ENCODE measurements around the gene ESR1. TPM values are rescaled to one million over a fixed set of nuclear protein-coding genes. Genes with fewer than 3 reads are reported as not detected.

The ESR1 gene
- total RNA-seq: under 1 TPM; 0.04 to 0.48 TPM

- Mint-ChIP-seq H3K27ac (no peak within 1 kb of the TSS), H3K27me3 (peaks cover 49% of the 10 kb centered on the region), H3K36me3 (ENCODE audit: low read depth) (no peaks in the 10 kb centered on the region), H3K4me3 (peak within 1 kb of the TSS; percentile 62), H3K9me3 (ENCODE audit: low read depth) (no peaks in the 10 kb centered on the region), H3K4me1 (peaks cover 9% of the 10 kb centered on the region)
- peak; percentile 39 for DNase-seq
- ChIA-PET CTCF (interaction anchor here (0.6 to 1.0 kb wide), 4 partner anchors 9 to 326 kb away, joined by 3 to 4 read pairs (median 4); no protein-coding TSS in a partner anchor), POLR2A (interaction anchor here (0.6 kb wide), 1 partner anchor 195 kb away, joined by 3 read pairs; no protein-coding TSS in a partner anchor)
- intact Hi-C loops (cut with DNase I, micrococcal nuclease): no loop called here
- ATAC-seq: peak; percentile 71
These were observed at the start of gene ESR1 for GRCh38 chr6:151807513-151808370. ESR1 (plus strand) TSS chr6:151807682; CDS start chr6:151807913, 231 bp downstream.

GRCh38 chr6:151760486-151760885 lies 47.0 kb upstream of the ESR1 start:
- intact Hi-C loops (cut with DNase I, micrococcal nuclease): no loop called here
- DNase-seq (no peak), ATAC-seq (no peak)
- H3K9me3 Mint-ChIP-seq (ENCODE audit: low read depth): peaks cover 2% of the 10 kb centered on the region
- CTCF ChIA-PET: no interaction called here
- peaks cover 7% of the 10 kb centered on the region for H3K27me3 Mint-ChIP-seq
- peaks cover 4% of the 10 kb centered on the region for H3K36me3 Mint-ChIP-seq (ENCODE audit: low read depth)
- peaks cover 38% of the 10 kb centered on the region for H3K4me1 Mint-ChIP-seq
- H3K4me3 Mint-ChIP-seq: no peak overlapping the region
- H3K27ac Mint-ChIP-seq: no peak overlapping the region
- POLR2A ChIA-PET: no interaction called here

GRCh38 chr6:151761851-151762250 lies 45.6 kb upstream of the ESR1 start:
- Mint-ChIP-seq H3K4me1 (peaks cover 35% of the 10 kb centered on the region), H3K36me3 (ENCODE audit: low read depth) (peaks cover 2% of the 10 kb centered on the region), H3K27ac (no peak overlapping the region), H3K27me3 (peaks cover 4% of the 10 kb centered on the region), H3K9me3 (ENCODE audit: low read depth) (no peaks in the 10 kb centered on the region), H3K4me3 (no peak overlapping the region)
- DNase-seq (no peak), ATAC-seq (no peak)
- intact Hi-C loops (cut with DNase I, micrococcal nuclease): no loop called here
- POLR2A ChIA-PET: no interaction called here
- CTCF ChIA-PET: interaction anchor here (1.3 to 1.7 kb wide), 2 partner anchors 67 to 71 kb away, joined by 3 to 6 read pairs; no protein-coding TSS in a partner anchor

- ATAC-seq (no peak), DNase-seq (no peak)
- Mint-ChIP-seq H3K27ac (no peak overlapping the region), H3K36me3 (ENCODE audit: low read depth) (no peaks in the 10 kb centered on the region), H3K4me1 (peaks cover 25% of the 10 kb centered on the region), H3K4me3 (no peak overlapping the region), H3K27me3 (peaks cover 4% of the 10 kb centered on the region), H3K9me3 (ENCODE audit: low read depth) (no peaks in the 10 kb centered on the region)
- ChIA-PET CTCF (interaction anchor here (0.6 to 1.7 kb wide), 3 partner anchors 68 to 870 kb away, joined by 3 to 6 read pairs (median 3); no protein-coding TSS in a partner anchor), POLR2A (no interaction called here)
- intact Hi-C loops (cut with DNase I, micrococcal nuclease): no loop called here
These were observed 44.7 kb upstream of the ESR1 start for GRCh38 chr6:151762817-151763216.

GRCh38 chr6:151763303-151763702 lies 44.2 kb upstream of the ESR1 start:
- intact Hi-C loops (cut with DNase I, micrococcal nuclease): no loop called here

GRCh38 chr6:151763938-151764680 lies 43.4 kb upstream of the ESR1 start:
- H3K4me1 Mint-ChIP-seq: peaks cover 15% of the 10 kb centered on the region
- H3K9me3 Mint-ChIP-seq (ENCODE audit: low read depth): no peaks in the 10 kb centered on the region
- ATAC-seq: peak; percentile 77
- intact Hi-C loops (cut with DNase I, micrococcal nuclease): loop anchor here (1.0 to 2.0 kb wide), 2 partner anchors 360 to 361 kb away; no protein-coding TSS in a partner anchor
- H3K27ac Mint-ChIP-seq: peak overlapping the region; percentile 44
- peaks cover 4% of the 10 kb centered on the region for H3K27me3 Mint-ChIP-seq
- no peaks in the 10 kb centered on the region for H3K36me3 Mint-ChIP-seq (ENCODE audit: low read depth)
- CTCF ChIA-PET: interaction anchor here (0.7 to 3.0 kb wide), 17 partner anchors 8 to 875 kb away, joined by 3 to 17 read pairs (median 4); no protein-coding TSS in a partner anchor
- POLR2A ChIA-PET: no interaction called here
- no peak overlapping the region for H3K4me3 Mint-ChIP-seq
- peak; percentile 71 for DNase-seq

More at GRCh38 chr6:151763303-151763702, 44.2 kb upstream of the ESR1 start:
- POLR2A ChIA-PET: no interaction called here
- Mint-ChIP-seq H3K4me1 (peaks cover 20% of the 10 kb centered on the region), H3K4me3 (no peak overlapping the region), H3K27me3 (peaks cover 4% of the 10 kb centered on the region), H3K27ac (no peak overlapping the region), H3K9me3 (ENCODE audit: low read depth) (no peaks in the 10 kb centered on the region), H3K36me3 (ENCODE audit: low read depth) (no peaks in the 10 kb centered on the region)
- CTCF ChIA-PET: interaction anchor here (0.6 to 0.7 kb wide), 2 partner anchors 72 to 78 kb away, joined by 3 to 5 read pairs; no protein-coding TSS in a partner anchor
- ATAC-seq (no peak), DNase-seq (peak; percentile 6)

GRCh38 chr6:151765444-151765886 lies 42.0 kb upstream of the ESR1 start:
- H3K9me3 Mint-ChIP-seq (ENCODE audit: low read depth): no peaks in the 10 kb centered on the region
- H3K4me1 Mint-ChIP-seq: peaks cover 15% of the 10 kb centered on the region
- DNase-seq (peak; percentile 57), ATAC-seq (peak; percentile 50)
- H3K27me3 Mint-ChIP-seq: peaks cover 9% of the 10 kb centered on the region
- ChIA-PET CTCF (interaction anchor here (0.6 to 3.0 kb wide), 23 partner anchors 9 to 573 kb away, joined by 3 to 17 read pairs (median 4); partner anchors contain the start of gene ESR1), POLR2A (interaction anchor here (0.5 kb wide), 1 partner anchor 594 kb away, joined by 3 read pairs; no protein-coding TSS in a partner anchor)
- intact Hi-C loops (cut with DNase I, micrococcal nuclease): loop anchor here (1.0 to 5.0 kb wide), 4 partner anchors 197 to 592 kb away; no protein-coding TSS in a partner anchor
- H3K4me3 Mint-ChIP-seq: no peak overlapping the region
- H3K36me3 Mint-ChIP-seq (ENCODE audit: low read depth): no peaks in the 10 kb centered on the region
- H3K27ac Mint-ChIP-seq: no peak overlapping the region

GRCh38 chr6:151772446-151772845 lies 35.0 kb upstream of the ESR1 start:
- ATAC-seq (no peak), DNase-seq (no peak)
- no peaks in the 10 kb centered on the region for H3K9me3 Mint-ChIP-seq (ENCODE audit: low read depth)
- H3K4me1 Mint-ChIP-seq: no peaks in the 10 kb centered on the region
- intact Hi-C loops (cut with DNase I, micrococcal nuclease): no loop called here
- H3K27me3 Mint-ChIP-seq: peaks cover 4% of the 10 kb centered on the region
- POLR2A ChIA-PET: no interaction called here
- CTCF ChIA-PET: no interaction called here
- H3K4me3 Mint-ChIP-seq: no peak overlapping the region
- H3K36me3 Mint-ChIP-seq (ENCODE audit: low read depth): no peaks in the 10 kb centered on the region
- H3K27ac Mint-ChIP-seq: no peak overlapping the region

GRCh38 chr6:151773382-151773781 lies 34.1 kb upstream of the ESR1 start:
- no peaks in the 10 kb centered on the region for H3K36me3 Mint-ChIP-seq (ENCODE audit: low read depth)
- DNase-seq: no peak
- POLR2A ChIA-PET: no interaction called here
- no peak overlapping the region for H3K27ac Mint-ChIP-seq
- H3K4me3 Mint-ChIP-seq: no peak overlapping the region
- H3K4me1 Mint-ChIP-seq: no peaks in the 10 kb centered on the region
- ATAC-seq: no peak
- intact Hi-C loops (cut with DNase I, micrococcal nuclease): no loop called here
- peaks cover 4% of the 10 kb centered on the region for H3K27me3 Mint-ChIP-seq
- CTCF ChIA-PET: interaction anchor here (0.8 to 1.6 kb wide), 2 partner anchors 8 to 277 kb away, joined by 3 to 7 read pairs; no protein-coding TSS in a partner anchor
- H3K9me3 Mint-ChIP-seq (ENCODE audit: low read depth): no peaks in the 10 kb centered on the region

- CTCF ChIA-PET: no interaction called here
- no peaks in the 10 kb centered on the region for H3K36me3 Mint-ChIP-seq (ENCODE audit: low read depth)
- no peaks in the 10 kb centered on the region for H3K4me1 Mint-ChIP-seq
These were observed 24.9 kb upstream of the ESR1 start for GRCh38 chr6:151782560-151782959.

GRCh38 chr6:151783692-151784091 lies 23.8 kb upstream of the ESR1 start:
- H3K9me3 Mint-ChIP-seq (ENCODE audit: low read depth): no peaks in the 10 kb centered on the region
- ChIA-PET POLR2A (no interaction called here), CTCF (no interaction called here)
- no peak overlapping the region for H3K4me3 Mint-ChIP-seq
- H3K36me3 Mint-ChIP-seq (ENCODE audit: low read depth): no peaks in the 10 kb centered on the region
- H3K27me3 Mint-ChIP-seq: peaks cover 2% of the 10 kb centered on the region
- no peak for ATAC-seq
- no peaks in the 10 kb centered on the region for H3K4me1 Mint-ChIP-seq
- intact Hi-C loops (cut with DNase I, micrococcal nuclease): no loop called here
- no peak for DNase-seq
- H3K27ac Mint-ChIP-seq: no peak overlapping the region

More at GRCh38 chr6:151782560-151782959, 24.9 kb upstream of the ESR1 start:
- POLR2A ChIA-PET: no interaction called here
- no peak overlapping the region for H3K27ac Mint-ChIP-seq
- no peak for ATAC-seq
- no peak overlapping the region for H3K4me3 Mint-ChIP-seq
- no peak for DNase-seq
- intact Hi-C loops (cut with DNase I, micrococcal nuclease): no loop called here
- peaks cover 2% of the 10 kb centered on the region for H3K27me3 Mint-ChIP-seq
- H3K9me3 Mint-ChIP-seq (ENCODE audit: low read depth): no peaks in the 10 kb centered on the region
